GM19324 (cell line): ENCODE data around the gene OAS1.
"Not testable (repeated sequence)": the region's sequence is repeated elsewhere in the genome, so short reads cannot be mapped to it uniquely, and the experiment has no call there.

Experiments used
- ATAC-seq: cut with Tn5 transposase; IDR thresholded peaks from one replicate; pipeline ENCODE4 v1.9.1; 2021; ENCODE audit warnings: mild to moderate bottlenecking, moderate library complexity; ENCODE audit not compliant: unreplicated experiment, low FRiP score

OAS1 gene

DNA sequence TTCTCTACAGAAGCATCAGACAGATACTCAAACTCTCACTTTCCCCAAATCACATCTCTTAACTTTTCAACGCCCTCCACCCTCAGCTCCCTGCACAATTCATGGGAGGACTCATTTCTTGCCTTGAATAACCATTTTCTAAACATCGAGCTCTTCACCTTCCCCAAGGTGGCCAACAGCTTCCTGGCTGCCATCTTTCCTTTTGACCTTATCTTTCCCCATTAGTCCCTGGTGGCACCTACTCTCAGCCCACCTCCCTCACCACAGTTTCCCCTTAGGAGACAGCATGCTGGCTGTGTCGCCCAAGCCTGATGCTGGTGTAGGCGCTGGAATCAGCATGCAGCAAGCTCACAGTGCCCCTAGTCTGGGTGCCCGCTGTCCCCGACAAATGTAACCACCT, 8.4 kb upstream of the OAS1 start:
- ATAC-seq: no peak

GRCh38 chr12:112900298-112901145, 6.2 kb upstream of the OAS1 start:
- no peak for ATAC-seq

DNA sequence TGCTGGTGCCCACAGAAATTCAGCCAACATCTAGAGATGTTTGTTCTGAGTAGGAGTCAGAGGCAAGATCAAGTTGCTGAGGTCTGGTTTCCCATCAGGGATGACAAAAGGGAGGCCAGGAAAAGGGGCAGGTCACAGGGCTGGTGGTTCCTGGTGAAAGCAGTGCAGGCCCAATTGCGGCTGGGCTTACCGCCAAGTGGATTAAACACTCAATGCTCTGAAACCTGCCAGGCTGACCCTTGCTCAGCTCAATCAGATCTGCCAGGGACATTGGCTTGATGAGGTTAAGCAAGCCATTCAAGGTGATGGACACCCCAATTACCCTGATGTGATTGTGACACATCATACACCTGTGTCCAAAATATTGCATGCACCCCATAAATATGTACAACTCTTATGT, 5.5 kb upstream of the OAS1 start:
- no peak for ATAC-seq

DNA sequence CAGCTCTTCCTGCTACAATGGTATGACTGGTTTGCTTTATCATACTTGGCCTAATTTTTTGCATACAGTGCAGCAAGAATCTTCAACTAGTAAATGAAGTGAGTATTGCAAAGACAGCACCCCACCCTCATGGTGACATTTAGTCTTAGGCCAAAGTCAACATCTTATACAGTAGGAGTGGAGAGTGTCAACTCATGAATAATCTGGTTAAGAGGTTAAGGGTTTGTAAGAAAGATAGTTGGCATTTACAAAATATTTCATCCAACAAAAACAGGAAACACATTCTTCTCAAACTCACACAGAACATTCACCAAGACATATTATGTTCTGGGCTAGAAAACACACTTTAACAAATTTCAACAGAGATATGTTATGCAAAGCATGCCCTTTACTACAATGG, 2.2 kb upstream of the OAS1 start:
- no peak for ATAC-seq

DNA sequence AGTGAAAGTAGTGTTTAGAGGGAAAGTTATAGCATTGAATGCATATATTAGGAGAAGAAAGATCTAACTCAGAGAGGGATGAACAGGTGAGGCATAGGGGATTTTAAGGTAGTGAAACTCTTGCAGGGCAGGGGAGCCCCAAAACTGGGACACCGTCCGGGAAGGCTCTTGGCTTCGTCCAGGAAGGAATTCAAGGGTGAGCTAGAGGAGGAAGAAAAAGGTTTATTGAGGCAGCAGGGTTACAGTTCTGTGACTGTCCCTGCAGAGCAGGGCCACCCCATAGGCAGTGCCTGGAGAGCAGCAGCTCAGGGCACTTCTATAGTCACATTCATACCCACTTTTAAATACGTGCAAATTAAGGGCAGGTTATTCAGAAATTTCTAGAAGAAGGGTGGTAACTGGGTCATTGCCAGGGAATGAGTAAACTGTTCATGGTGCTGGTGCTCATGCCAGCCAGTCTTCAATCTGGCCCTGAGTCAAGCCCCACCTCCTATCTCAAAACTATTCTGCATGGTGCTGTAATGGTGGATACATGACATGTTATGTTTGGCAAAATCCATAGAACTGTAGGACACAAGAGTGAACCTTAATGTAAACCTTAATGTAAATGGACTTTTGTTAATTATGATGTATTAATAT, 1.2 kb upstream of the OAS1 start:
- ATAC-seq: no peak

GRCh38 chr12:112907415-112908157, 824 bp downstream of the OAS1 start:
- ATAC-seq: peak; percentile 43

GRCh38 chr12:112908548-112908947, 1.8 kb downstream of the OAS1 start:
- no peak for ATAC-seq

- ATAC-seq: no peak
These were observed 2.9 kb downstream of the OAS1 start for GRCh38 chr12:112909693-112910092.

DNA sequence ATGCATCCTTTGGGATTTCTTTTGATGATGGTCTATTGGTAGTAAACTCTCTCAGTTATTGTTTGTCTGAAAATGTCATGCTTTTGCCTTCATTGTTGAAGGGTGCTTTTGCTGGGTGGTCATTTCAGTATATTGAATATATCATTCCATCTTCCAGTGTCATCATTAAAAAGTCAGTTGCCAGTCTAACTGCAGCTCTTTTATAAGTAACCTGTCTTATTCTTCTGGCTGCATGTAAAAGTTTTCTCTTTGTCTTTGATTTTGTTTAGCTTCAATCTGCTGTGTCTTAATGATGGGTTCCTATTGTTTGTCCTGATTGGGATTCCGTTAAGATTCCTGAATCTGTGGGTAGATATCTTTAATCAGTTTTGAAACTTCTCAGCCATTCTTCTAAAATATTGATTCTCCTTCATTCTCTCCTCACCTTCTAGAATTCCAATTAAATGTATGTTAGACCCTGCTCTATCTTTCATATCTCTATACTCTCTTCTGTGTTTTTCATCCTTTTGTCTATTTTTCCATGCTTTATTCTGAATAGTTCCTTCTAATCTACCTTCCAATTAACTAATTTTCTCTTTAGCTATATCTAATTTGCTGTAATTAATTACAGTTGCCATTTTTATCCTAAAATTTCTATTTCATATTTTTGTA, 6.4 kb downstream of the OAS1 start:
- no peak for ATAC-seq

DNA sequence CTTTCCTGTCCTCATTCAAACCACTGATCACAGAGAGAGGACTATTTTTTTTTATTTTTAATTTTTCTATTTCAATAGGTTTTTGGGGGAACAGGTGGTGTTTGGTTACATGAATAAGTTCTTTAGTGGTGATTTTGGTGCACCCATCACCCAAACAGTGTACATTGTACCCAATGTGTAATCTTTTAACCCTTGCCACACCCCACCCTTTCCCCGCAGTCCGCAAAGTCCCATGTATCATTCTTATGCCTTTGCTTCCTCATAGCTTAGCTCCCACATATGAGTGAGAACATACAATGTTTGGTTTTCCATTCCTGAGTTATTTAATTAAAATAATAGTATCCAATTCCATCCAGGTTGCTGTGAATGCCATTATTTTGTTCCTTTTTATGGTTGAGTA, 7.1 kb downstream of the OAS1 start:
- not testable (repeated sequence) for ATAC-seq

GRCh38 chr12:112916270-112916669, 9.5 kb downstream of the OAS1 start:
- no peak for ATAC-seq

- ATAC-seq: no peak
These were observed 12.4 kb downstream of the OAS1 start for GRCh38 chr12:112919121-112919520.

DNA sequence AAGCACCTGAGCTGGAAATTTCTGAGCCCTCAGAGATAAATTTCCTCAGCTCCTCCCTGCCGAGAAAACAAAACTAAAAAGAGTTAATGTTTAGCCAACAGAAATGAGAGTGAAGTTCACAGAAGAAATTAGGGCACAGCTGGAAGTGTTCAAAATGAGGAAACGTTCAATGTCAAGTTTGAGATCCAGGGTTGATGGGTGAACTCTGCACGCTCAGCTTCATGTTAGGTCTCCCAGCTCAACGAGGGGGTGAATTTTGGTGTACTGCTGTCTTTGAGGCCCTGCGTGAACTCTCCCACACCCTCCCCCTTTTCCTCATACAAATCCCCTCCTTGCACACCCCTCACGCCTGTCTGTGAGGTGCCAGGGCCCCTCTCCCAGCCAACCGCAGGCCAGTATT, 18.2 kb downstream of the OAS1 start:
- ATAC-seq: peak; percentile 82

DNA sequence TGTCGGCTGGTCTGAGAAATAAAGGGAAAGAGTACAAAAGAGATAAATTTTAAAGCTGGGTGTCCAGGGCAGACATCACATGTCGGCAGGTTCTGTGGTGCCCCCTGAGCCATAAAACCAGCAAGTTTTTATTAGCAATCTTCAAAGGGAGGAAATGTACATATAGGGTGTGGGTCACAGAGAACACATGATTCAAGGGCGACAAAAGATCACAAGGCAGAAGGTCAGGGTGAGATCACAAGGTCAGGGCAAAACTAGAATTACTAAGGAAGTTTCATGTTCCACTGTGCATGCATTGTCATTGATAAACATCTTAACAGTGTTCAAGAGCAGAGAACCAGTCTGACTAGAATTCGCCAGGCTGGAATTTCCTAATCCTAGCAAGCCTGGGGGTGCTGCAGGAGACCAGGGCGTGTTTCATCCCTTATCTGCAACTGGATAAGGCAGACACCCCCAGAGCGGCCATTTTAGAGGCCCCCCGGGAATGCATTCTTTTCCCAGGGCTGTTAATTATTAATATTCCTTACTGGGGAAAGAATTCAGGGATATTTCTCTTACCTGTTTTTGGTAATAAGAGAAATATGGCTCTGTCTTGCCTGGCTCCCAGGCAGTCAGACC, 19.8 kb downstream of the OAS1 start:
- not testable (repeated sequence) for ATAC-seq

DNA sequence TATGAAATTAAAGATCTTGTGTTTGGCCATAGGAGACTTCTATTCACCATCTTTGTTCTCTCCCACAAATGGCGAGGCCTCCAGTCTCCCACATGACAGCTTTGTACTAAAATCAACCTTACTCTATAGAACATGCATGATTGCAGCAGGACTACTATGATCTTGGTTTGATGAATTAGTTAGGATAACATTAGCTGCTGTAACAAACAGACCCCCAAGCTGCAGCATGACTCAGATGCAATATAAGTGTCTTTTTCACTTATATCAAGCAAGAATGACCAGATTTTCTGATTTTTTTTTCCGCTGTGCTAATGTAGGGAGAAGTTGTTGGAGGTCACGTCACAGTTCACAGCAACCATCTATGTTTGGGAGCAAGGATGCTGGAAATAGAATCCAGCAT, 20.7 kb downstream of the OAS1 start:
- ATAC-seq: no peak

DNA sequence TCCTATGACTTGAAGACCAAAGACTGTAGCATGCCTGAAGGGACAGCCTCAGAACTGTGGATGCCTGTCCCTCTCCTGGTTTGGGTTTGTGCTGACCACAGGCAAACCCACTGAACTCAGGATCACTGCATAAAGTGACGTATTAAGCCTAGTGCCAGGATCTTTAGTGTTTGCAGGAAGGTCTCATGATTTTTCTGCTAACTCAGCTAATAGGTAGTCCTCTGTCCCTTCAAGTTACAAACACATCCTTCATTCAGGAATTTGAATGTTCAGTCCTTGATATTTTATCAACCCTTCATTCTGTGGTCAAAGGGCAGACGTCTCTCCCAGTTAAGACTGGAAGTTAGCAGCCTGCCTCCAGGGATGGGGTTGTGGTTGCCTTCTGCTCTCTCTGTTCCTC, 21.2 kb downstream of the OAS1 start:
- no peak for ATAC-seq

- no peak for ATAC-seq
These were observed 22.2 kb downstream of the OAS1 start for GRCh38 chr12:112928978-112929377.

- no peak for ATAC-seq
These were observed 23.0 kb downstream of the OAS1 start for GRCh38 chr12:112929715-112930114.

GRCh38 chr12:112930350-112930749, 23.6 kb downstream of the OAS1 start:
- no peak for ATAC-seq

DNA sequence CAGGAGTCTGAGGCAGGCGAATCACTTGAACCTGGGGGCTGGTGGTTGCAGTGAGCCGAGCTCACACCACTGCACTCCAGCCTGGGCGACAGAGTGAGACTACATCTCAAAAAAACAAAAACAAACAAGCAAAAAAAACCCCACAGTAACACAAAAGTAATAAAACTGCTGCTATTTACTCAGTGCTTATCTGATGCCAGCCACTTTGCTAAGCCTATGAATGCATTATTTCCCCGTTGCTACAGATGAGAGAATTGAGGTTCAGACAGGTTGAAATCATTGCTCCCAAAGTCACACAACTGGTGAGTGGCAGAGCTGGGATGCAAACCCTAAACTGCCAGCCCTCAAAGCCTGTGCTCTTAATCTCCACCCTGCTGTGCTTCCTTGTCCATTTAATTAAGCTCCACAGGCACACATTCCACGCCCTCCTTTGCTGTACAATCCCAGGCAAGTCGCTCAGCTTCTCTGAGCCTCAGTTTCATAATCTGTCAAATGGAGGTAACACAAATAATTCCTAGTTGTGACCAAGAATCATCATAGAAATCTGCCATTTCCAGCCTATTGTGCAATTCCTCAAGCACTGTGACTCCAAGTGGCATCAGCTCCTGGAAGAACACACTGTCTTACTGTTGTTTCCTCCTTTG, 25.8 kb downstream of the OAS1 start:
- no peak for ATAC-seq
